Measurements from ENCODE around the gene FLT1. TPM values are rescaled to one million over a fixed set of nuclear protein-coding genes. Genes with fewer than 3 reads are reported as not detected.

Gene FLT1
- total and polyA plus RNA-seq, 9 donors = 13.2 to 17.3 (median 15.8) TPM

GRCh38 chr13:28529836-28530235 is 34.9 kb upstream of the FLT1 start:
- WGBS (ENCODE audit: insufficient coverage) = no CpG with 5 or more reads among the region's 1 CpG
- no peaks in the 10 kb centered on the region for H3K36me3 ChIP-seq (ENCODE audit: control insufficient read depth, insufficient read depth, low read length)
- H3K4me1 ChIP-seq (ENCODE audit: control insufficient read depth, insufficient read depth, low read length) = peaks cover 14% of the 10 kb centered on the region
- no peak for DNase-seq
- H3K4me3 ChIP-seq (ENCODE audit: low read length) = no peak overlapping the region
- peaks cover 57% of the 10 kb centered on the region for H3K27me3 ChIP-seq (ENCODE audit: control insufficient read depth, insufficient read depth, low read length)
- H3K27ac ChIP-seq (ENCODE audit: low read length) = no peak overlapping the region
- H3K9me3 ChIP-seq (replicated peaks; ENCODE audit: control insufficient read depth, low read depth, low read length) = no peaks in the 10 kb centered on the region

- no peak overlapping the region for H3K4me3 ChIP-seq (ENCODE audit: low read length)
- H3K27ac ChIP-seq (ENCODE audit: low read length) = no peak overlapping the region
- peaks cover 52% of the 10 kb centered on the region for H3K27me3 ChIP-seq (ENCODE audit: control insufficient read depth, insufficient read depth, low read length)
- DNase-seq = no peak
- no peaks in the 10 kb centered on the region for H3K36me3 ChIP-seq (ENCODE audit: control insufficient read depth, insufficient read depth, low read length)
- WGBS (ENCODE audit: insufficient coverage) = no CpG with 5 or more reads among the region's 3 CpGs
- H3K9me3 ChIP-seq (replicated peaks; ENCODE audit: control insufficient read depth, low read depth, low read length) = no peaks in the 10 kb centered on the region
- H3K4me1 ChIP-seq (ENCODE audit: control insufficient read depth, insufficient read depth, low read length) = peaks cover 14% of the 10 kb centered on the region
Observed at GRCh38 chr13:28528848-28529247, 33.9 kb upstream of the FLT1 start.

DNA sequence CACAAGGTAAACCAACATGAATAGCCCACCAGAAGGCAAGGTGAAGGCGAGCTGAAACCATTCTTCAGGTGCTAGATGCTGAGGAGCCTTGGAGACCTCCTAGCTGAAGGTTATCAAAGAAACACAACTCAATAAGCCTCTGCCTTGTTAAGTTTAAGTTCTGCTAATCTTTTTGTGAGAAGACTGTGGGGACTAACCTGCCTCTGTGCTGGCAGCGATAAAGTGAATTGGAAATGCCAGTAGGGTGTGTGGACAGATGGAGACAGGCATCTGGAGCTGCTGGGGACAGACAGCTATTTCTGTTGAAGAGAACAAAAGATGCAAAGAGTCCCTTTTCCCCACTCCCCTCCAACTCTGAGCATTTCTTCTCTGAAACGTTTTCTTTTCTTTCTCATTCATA is 33.5 kb upstream of the FLT1 start:
- WGBS (ENCODE audit: insufficient coverage) = 40% methylated on average over 1 of the region's 3 CpGs
- peaks cover 47% of the 10 kb centered on the region for H3K27me3 ChIP-seq (ENCODE audit: control insufficient read depth, insufficient read depth, low read length)
- DNase-seq = no peak

DNA sequence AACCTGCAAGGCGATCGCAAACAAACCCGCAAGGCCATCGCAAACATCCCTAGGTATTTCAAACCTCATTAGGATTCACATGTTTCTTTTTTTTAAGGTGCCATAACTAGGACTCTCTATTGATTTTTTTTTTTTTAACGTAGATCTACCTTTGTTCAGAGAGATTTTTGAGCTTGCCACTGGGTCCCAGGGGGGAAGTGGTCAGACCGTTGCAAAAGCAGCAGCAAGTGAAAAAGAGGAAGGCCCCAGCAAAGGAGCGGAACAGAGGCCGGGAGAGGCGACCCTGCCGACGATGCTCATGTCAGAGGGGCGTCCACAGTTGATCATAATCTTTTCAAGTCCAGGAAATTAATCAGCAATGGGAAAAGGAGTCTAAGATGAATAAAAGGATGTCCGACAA is 32.7 kb upstream of the FLT1 start:
- peaks cover 14% of the 10 kb centered on the region for H3K4me1 ChIP-seq (ENCODE audit: control insufficient read depth, insufficient read depth, low read length)
- no peak overlapping the region for H3K4me3 ChIP-seq (ENCODE audit: low read length)
- no peaks in the 10 kb centered on the region for H3K9me3 ChIP-seq (replicated peaks; ENCODE audit: control insufficient read depth, low read depth, low read length)
- WGBS (ENCODE audit: insufficient coverage) = 75% methylated on average over 9 of the region's 13 CpGs
- peak; percentile 35 for DNase-seq
- H3K36me3 ChIP-seq (ENCODE audit: control insufficient read depth, insufficient read depth, low read length) = no peaks in the 10 kb centered on the region
- H3K27me3 ChIP-seq (ENCODE audit: control insufficient read depth, insufficient read depth, low read length) = peaks cover 40% of the 10 kb centered on the region
- no peak overlapping the region for H3K27ac ChIP-seq (ENCODE audit: low read length)

More for the DNA sequence above, 33.5 kb upstream of the FLT1 start:
- H3K9me3 ChIP-seq (replicated peaks; ENCODE audit: control insufficient read depth, low read depth, low read length) = no peaks in the 10 kb centered on the region
- H3K4me1 ChIP-seq (ENCODE audit: control insufficient read depth, insufficient read depth, low read length) = peaks cover 14% of the 10 kb centered on the region
- H3K27ac ChIP-seq (ENCODE audit: low read length) = no peak overlapping the region
- no peak overlapping the region for H3K4me3 ChIP-seq (ENCODE audit: low read length)
- no peaks in the 10 kb centered on the region for H3K36me3 ChIP-seq (ENCODE audit: control insufficient read depth, insufficient read depth, low read length)

DNA sequence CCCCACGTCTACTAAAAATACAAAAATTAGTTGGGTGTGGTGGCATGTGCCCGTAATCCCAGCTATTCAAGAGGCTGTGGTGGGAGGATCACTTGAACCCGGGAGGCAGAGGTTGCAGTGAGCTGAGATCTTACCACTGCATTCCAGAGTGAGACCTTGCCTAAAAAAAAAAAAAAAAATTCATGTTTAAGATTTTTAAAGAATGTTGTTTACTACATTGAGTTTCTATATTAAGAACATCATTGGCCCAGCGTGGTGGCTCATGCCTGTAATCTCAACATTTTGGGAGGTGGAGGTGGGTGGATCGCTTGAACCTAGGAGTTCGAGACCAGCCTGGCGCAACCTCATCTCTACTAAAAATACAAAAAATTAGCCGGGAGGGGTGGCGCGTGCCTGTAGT is 31.9 kb upstream of the FLT1 start:
- 100% methylated on average over 3 of the region's 10 CpGs for WGBS (ENCODE audit: insufficient coverage)

DNA sequence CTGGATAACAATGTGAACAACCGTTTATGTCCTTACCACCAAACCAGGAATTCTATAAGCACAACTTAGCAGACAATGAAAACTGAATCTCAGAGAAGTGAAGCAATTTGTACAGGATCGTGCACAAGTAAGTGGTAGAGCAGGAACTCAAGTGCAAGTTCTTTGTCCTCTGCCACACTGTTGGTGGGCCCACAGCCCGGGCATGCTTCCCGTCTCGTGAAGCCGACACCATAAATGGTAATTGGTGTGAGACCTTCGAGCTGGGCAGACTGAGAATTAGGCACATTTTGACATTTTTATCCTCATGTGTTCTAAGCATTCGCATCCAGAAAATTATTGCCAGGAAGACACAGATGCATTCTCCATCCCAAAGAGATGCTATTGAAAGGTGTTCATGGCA is 27.9 kb upstream of the FLT1 start:
- Histone ChIP-seq H3K4me3 (ENCODE audit: low read length) (no peak overlapping the region), H3K36me3 (ENCODE audit: control insufficient read depth, insufficient read depth, low read length) (no peaks in the 10 kb centered on the region), H3K27me3 (ENCODE audit: control insufficient read depth, insufficient read depth, low read length) (peaks cover 6% of the 10 kb centered on the region), H3K27ac (ENCODE audit: low read length) (no peak overlapping the region), H3K9me3 (replicated peaks; ENCODE audit: control insufficient read depth, low read depth, low read length) (no peaks in the 10 kb centered on the region), H3K4me1 (ENCODE audit: control insufficient read depth, insufficient read depth, low read length) (no peaks in the 10 kb centered on the region)
- DNase-seq = no peak
- WGBS (ENCODE audit: insufficient coverage) = 81% methylated on average over 6 of the region's 8 CpGs

More for the DNA sequence above, 31.9 kb upstream of the FLT1 start:
- no peaks in the 10 kb centered on the region for H3K9me3 ChIP-seq (replicated peaks; ENCODE audit: control insufficient read depth, low read depth, low read length)
- no peaks in the 10 kb centered on the region for H3K36me3 ChIP-seq (ENCODE audit: control insufficient read depth, insufficient read depth, low read length)
- H3K4me3 ChIP-seq (ENCODE audit: low read length) = no peak overlapping the region
- DNase-seq = no peak
- no peak overlapping the region for H3K27ac ChIP-seq (ENCODE audit: low read length)
- H3K27me3 ChIP-seq (ENCODE audit: control insufficient read depth, insufficient read depth, low read length) = peaks cover 36% of the 10 kb centered on the region
- H3K4me1 ChIP-seq (ENCODE audit: control insufficient read depth, insufficient read depth, low read length) = peaks cover 12% of the 10 kb centered on the region

DNA sequence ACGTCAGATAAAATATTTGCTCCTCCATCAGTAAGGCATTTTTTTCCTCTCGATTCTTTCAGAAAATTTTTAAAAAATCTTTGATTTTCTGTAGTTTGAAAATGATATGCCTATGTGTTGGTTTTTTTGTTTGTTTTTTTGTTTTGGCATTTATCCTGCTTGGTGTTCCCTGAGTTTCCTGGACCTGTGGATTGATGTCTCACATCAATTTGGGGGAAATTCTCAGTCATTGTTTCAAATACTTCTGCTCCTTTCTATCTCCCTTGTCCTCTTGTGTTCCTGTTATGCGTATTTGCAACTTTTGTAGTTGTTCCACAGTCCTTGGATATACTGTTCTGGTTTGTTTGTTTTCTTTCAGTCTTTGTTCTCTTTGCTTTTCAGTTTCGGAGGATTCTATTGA is 18.8 kb upstream of the FLT1 start:
- no peaks in the 10 kb centered on the region for H3K36me3 ChIP-seq (ENCODE audit: control insufficient read depth, insufficient read depth, low read length)
- H3K9me3 ChIP-seq (replicated peaks; ENCODE audit: control insufficient read depth, low read depth, low read length) = no peaks in the 10 kb centered on the region
- no peak for DNase-seq
- no peaks in the 10 kb centered on the region for H3K27me3 ChIP-seq (ENCODE audit: control insufficient read depth, insufficient read depth, low read length)
- H3K27ac ChIP-seq (ENCODE audit: low read length) = no peak overlapping the region
- H3K4me1 ChIP-seq (ENCODE audit: control insufficient read depth, insufficient read depth, low read length) = no peaks in the 10 kb centered on the region
- WGBS (ENCODE audit: insufficient coverage) = no CpG with 5 or more reads among the region's 4 CpGs
- no peak overlapping the region for H3K4me3 ChIP-seq (ENCODE audit: low read length)

GRCh38 chr13:28510542-28510941 is 15.6 kb upstream of the FLT1 start:
- no peak for DNase-seq

DNA sequence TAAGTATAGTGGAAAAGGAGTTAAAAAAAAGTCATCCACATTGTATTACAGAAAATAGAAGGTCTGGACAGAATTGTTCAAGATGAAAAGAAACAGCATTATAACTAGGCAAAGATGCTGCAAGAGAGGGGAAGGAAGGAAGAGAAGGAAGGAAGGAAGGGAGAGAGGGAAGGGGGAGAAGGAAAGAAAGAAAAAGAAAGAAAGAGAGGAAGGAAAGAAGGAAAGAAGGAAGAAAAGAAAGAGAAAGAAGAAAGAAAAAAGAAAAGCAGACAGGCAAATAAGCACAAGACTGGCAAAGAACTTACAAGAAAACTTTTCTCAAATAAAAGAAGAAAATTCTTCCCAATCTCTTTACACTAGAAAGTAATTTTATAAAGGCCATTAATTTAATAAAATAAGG is 15.1 kb upstream of the FLT1 start:
- Histone ChIP-seq H3K9me3 (replicated peaks; ENCODE audit: control insufficient read depth, low read depth, low read length) (no peaks in the 10 kb centered on the region), H3K27ac (ENCODE audit: low read length) (no peak overlapping the region), H3K27me3 (ENCODE audit: control insufficient read depth, insufficient read depth, low read length) (no peaks in the 10 kb centered on the region), H3K4me3 (ENCODE audit: low read length) (no peak overlapping the region), H3K4me1 (ENCODE audit: control insufficient read depth, insufficient read depth, low read length) (peaks cover 2% of the 10 kb centered on the region), H3K36me3 (ENCODE audit: control insufficient read depth, insufficient read depth, low read length) (no peaks in the 10 kb centered on the region)
- no peak for DNase-seq

More at GRCh38 chr13:28510542-28510941, 15.6 kb upstream of the FLT1 start:
- Histone ChIP-seq H3K4me1 (ENCODE audit: control insufficient read depth, insufficient read depth, low read length) (peaks cover under 1% of the 10 kb centered on the region), H3K27me3 (ENCODE audit: control insufficient read depth, insufficient read depth, low read length) (no peaks in the 10 kb centered on the region), H3K9me3 (replicated peaks; ENCODE audit: control insufficient read depth, low read depth, low read length) (no peaks in the 10 kb centered on the region), H3K36me3 (ENCODE audit: control insufficient read depth, insufficient read depth, low read length) (no peaks in the 10 kb centered on the region), H3K27ac (ENCODE audit: low read length) (no peak overlapping the region), H3K4me3 (ENCODE audit: low read length) (no peak overlapping the region)
- no CpG with 5 or more reads among the region's 1 CpG for WGBS (ENCODE audit: insufficient coverage)

GRCh38 chr13:28505543-28506135 is 10.7 kb upstream of the FLT1 start:
- no peaks in the 10 kb centered on the region for H3K36me3 ChIP-seq (ENCODE audit: control insufficient read depth, insufficient read depth, low read length)
- H3K27me3 ChIP-seq (ENCODE audit: control insufficient read depth, insufficient read depth, low read length) = peaks cover 8% of the 10 kb centered on the region
- H3K9me3 ChIP-seq (replicated peaks; ENCODE audit: control insufficient read depth, low read depth, low read length) = no peaks in the 10 kb centered on the region
- no peak overlapping the region for H3K4me3 ChIP-seq (ENCODE audit: low read length)
- WGBS (ENCODE audit: insufficient coverage) = 59% methylated on average over 5 of the region's 7 CpGs
- no peak overlapping the region for H3K27ac ChIP-seq (ENCODE audit: low read length)
- peaks cover 2% of the 10 kb centered on the region for H3K4me1 ChIP-seq (ENCODE audit: control insufficient read depth, insufficient read depth, low read length)
- DNase-seq = no peak

Measured in muscle of leg (tissue), 11 donors.